NOMO-1 (cell line): Measurements from ENCODE around the gene CMSS1.

Experiments used
- DNase-seq, 2 experiments: peaks; one replicate each; lab custom pipeline; 2025; ENCODE audit not compliant: unreplicated experiment in 2 of 2; lab: John Stamatoyannopoulos, UW

Gene CMSS1

DNA sequence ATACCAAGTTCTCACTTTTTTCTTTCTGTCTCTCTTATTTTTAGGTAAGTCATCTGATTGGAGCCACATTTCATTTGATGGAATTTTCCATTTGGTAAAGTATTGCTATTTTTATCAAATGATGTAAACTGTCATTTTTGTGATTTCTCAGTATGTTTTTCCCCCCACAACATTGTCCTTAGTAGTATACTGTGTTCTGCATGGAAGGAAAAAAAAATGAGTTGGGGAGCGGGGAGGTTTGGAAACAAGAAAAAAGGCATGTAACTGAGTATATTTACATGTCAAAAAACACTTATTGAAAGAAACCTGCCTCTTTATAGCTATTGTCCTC, 192.4 kb downstream of the CMSS1 start:
- no peak for DNase-seq

DNA sequence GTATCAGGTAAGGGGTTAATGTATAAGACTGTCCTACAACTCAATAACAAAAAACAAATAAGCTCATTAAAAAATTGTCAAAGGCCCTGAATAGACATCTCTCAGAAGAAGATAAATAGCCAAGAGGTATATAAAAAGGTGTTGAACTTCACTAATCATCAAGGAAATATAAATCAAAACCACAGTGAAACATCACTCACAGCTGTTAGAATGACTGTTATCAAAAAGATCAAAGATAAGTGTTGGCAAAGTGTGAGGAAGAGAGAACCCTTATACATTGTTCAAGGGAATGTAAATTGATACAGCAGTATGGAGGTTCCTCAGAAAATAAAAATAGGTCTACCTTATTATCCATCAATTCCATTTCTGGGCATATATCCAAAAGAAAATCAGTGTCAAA, 201.1 kb downstream of the CMSS1 start:
- no peak for DNase-seq

DNA sequence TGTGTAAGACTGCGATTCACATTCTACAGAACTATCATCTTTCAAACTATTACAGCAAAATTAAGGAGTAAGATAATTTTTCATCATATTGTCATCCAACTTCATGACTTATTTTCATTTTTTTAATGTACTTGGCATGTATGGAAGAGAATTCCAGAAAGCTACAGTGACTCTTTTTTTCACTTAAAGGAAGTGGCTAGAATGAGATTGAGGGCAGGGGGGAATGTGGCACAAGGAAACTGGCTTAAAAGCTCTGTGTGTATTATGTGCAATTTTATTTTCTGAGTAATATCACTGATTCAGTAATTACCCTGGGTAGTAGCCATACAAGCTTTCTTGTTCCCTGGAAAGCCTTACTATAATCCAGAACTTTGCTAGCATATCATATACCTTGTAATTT, 202.1 kb downstream of the CMSS1 start:
- DNase-seq: no peak

DNA sequence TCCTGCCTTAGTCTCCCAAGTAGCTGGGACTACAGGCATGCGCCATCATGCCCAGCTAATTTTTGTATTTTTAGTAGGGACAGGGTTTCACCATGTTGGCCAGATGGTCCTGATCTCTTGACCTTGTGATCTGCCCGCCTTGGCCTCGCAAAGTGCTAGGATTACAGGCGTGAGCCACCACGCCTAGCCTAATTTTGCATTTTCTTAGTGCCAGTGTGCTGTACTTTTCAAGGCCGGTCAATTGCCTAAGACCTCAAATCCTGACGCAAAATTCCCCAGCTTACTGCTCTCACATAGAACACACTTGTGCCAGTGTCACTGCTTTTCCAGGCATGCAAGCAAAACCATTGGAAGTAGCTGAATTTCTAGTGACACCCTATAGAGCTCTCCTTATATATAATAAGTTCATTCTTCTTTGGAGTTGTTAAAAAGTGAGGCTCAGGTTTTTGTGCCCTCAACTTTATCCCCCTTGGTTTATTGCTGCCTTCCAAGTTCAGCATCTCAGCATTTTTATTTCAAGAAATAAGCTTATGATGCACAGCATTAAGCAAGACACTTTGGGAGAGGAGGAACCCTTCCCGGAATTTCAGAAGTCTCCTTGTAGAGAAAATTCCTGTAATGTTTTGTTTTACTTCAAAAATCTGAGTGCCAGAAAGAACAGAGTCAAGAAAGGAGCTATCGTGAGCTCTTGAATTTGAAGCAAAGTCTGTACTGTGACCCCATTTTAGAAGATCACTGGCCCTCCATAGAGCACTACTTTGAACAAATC, 203.4 kb downstream of the CMSS1 start:
- no peak for DNase-seq

DNA sequence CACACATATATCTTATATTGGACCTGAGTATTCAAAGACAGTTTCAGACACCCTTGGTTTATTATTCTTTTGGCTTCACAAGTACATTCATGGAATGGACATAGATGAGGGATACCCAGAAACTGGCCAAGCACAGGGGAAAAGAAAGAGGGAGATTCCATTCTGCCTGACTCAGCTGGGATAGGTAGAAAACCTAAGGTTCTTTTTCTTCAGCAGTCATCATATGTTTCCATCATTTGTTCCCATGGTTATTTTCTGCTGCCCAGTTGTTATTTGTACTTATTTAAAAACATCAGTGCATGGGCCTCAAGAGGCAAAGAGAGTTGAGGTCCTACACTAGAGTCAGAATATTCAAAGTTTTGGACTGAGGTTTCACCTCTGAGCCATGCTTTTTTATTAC, 204.8 kb downstream of the CMSS1 start:
- no peak for DNase-seq

DNA sequence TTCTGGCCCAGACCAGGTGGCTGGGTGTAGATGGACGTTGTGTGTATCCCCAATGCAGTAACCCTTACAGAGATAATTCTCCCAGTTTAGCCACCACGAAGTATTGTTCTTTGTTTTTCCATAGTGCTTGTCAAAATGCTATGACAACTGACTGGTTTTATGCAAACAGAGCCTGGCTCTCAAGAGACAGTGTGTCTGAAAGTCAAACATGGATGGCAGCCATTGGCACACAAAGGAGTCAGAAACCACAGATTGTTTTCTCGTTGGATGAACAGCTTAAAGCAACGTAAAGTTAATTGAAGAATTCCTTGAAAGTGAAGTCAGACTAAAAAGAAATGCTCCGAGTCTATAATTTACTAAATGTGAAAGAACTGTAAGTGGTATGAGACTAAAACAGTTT, 205.5 kb downstream of the CMSS1 start:
- DNase-seq: no peak

DNA sequence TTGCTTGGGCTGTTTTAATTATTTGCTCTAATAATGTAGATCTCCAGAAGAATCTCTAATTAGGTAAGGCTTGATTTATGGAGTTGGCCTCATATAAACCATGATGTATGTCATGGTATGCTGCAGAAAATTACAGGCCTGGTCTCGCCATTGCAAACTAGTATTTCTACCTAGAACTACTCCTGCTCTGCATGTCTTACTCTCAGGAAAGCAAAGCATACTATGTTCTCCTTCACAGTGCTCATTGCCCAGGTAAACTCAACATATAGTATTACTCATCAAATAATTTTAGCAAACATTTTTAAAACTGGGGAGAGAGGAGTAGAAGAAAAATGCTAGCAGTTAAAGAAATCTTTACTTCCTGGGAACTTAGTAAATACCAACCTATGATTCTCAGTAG, 205.9 kb downstream of the CMSS1 start:
- DNase-seq: no peak

DNA sequence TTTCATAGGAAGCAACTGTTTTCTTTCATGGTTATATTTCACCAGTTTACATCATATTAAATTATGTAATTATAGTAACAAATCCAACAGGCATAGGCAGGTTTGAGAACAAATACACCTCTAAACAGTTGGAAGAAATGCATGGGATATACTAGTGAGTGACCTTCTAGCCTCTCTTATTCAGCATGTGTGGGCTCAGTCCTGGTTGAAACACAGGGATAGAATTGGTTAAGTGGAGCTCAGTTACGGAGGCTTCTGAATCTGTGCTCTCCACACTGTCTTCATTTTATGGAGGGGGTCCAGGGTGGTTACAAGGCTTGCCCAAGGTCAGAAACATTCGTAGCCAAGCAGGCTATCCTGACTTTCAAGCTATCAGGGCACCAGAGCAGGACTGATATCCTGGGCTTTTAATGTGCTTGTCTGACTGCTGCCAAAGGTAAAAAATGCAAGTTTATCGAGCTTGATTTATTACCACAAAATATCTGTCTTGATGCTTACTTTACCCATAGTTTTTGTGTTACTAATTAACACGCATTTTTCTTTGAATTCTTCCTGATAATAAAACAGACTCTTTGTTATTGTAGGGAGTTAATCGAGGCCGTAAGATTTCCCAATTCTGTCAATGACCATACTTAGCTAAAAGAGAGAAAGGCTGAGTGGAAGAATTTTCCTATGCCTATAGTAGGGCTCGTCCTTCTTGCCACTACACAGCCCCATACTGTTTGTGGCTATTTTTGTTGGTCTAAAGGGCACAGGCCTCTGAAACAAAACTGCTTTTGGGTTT, 207.1 kb downstream of the CMSS1 start:
- no peak for DNase-seq

DNA sequence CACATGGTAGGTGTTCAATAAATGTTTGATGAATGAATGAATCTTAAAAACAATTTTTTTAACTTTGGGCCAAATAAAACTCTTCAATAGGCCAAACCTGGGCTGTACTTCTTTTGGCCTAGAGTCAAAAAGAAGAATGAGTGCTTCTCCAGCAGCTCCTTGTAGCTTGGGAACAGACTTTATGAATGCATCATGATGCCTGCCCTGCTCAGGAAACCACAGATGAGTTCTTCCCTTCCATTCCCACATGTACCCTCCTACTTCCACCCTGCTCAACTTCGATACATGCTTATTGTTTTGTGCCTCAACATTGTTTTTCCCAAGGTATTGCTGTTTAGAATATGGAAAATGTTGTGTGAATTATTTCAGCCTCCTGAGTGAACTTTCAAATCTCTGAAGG, 209.7 kb downstream of the CMSS1 start:
- DNase-seq: no peak

DNA sequence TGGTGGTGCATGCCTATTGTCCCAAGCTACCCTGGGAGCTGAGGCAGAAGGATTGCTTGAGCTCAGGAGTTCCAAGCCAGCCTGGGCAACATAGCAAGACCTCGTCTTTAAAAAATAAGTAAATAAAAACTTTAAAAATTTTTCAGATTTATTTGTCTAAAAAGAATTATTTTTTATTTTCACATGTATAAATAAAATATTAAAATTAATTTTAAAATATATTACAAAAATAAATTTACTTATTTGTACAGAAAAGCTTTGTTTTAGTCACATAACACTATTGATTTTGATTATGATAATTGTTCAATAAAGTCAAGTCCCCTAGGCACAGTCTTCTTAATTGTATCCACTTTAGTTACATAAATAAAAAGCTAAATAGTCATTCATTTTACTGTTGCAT, 211.4 kb downstream of the CMSS1 start:
- DNase-seq: no peak

DNA sequence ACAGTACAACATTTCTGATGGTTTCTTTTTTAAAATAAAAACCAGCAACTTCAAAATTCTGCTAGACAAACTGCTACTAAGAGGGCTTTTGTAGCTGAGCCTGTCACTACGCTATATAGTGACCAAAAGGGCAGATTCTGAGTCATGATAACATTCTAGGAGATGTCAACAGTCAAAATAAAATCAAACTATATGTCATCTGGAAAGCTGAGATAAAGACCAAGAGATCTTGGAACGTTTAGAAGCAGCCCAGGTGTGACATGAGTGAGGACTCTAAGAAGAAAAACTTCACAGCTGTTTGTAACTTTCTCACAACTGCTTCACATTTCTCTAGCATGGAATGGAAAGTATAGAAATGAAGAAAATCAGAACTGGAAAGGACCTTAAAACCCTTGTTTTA, 212.0 kb downstream of the CMSS1 start:
- no peak for DNase-seq

DNA sequence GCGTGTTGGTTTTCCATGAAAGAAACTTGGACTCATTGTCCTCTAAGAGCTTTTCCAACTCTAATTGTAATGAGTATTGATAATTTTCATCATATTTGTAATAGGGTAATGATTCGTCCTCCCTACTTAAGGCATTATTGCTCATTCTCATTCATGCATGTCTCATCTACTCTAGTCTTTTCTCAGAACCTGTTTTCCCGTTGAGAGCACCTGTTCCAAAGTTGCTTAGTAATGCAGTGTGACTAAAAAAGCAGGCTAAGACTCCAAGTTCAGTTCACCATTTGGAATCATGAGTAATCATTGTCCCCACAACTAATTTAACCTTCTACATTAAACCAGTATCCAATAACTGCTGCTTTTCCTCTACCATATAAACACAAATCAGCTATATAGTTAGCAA, 212.7 kb downstream of the CMSS1 start:
- no peak for DNase-seq

DNA sequence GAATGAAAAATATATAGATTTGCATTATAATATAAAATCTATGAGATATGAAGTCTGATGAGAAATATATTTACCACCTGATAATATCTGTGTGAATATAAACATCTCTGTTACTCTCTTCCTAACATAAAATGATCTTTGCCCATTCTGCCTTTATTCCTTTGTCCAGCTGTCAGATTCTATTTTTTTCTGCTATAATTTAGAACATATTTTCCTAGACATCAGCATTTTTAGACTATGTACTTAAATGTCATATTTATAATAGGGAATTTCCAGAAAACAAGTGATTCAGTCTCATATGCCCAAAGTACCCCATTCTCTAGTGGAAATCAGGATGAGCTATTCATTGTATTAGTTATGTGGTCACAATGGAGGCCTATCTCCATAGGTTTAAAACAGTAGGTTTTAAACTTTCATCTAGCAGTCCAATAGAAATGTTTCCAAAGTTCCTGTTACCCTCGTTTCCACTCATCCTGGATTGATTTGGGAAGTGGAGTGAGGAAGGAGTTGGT, 213.3 kb downstream of the CMSS1 start:
- DNase-seq: no peak

DNA sequence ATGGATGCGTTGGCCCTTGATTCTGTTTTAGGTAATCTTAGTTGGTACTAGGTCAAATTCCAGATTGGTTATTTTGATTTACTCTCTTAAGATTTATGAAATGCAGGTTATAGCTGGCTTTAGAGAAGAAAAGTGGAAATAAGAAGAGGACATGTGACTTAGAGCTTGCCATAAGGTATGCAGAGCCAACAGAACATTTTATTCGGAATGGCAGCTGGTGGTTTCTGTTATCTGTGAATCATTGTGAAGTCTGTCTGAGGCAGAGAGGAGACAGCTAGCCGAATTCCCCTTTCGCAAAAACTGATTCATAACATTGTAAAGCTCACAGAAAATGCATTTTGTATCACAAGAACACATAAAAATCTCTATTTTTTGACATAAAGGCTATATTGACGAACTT, 214.6 kb downstream of the CMSS1 start:
- no peak for DNase-seq

DNA sequence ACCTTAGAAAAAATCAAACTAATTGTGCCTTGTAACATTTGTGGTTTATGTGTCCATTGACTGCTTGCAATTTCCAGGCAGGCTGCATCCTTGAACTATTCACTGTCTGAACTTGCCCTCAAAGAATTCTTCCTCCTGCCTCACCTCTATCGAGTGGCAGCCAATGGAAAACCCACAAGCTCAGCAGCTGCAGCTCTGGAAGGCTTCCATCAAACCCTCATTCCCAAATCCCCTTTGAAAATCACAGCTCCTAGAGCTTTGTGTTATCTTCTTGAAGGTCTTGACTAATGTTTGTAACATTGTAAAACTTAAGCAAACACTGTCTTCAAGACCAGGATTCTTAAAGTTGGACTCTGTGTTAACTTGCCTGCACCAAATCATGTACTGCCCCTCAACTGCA, 215.5 kb downstream of the CMSS1 start:
- DNase-seq: no peak

DNA sequence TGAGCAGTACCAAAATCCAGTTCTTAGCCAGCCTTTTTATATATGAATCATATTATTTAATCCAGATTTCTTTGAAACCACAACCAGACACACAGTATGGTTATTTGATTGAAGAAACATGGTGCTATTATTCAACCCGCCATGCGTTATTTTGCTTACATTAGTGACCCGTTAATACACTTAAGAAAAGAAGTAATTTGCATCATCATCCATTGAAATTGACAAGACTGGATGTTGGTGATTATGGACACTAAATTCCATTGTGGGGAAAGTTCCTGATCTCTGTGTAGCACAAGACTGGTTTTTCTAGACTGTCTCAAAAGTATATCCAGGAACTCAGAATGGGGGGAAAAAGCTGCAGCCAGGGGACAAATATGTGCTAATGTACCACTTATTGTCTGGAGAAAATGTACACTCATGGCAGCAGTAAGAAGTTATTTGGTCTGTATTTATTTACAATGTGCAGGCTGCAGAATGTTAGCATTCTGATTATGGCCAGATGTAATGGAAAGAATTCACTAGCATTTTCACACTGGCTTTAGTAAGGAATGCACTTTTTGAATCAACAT, 216.3 kb downstream of the CMSS1 start:
- no peak for DNase-seq

DNA sequence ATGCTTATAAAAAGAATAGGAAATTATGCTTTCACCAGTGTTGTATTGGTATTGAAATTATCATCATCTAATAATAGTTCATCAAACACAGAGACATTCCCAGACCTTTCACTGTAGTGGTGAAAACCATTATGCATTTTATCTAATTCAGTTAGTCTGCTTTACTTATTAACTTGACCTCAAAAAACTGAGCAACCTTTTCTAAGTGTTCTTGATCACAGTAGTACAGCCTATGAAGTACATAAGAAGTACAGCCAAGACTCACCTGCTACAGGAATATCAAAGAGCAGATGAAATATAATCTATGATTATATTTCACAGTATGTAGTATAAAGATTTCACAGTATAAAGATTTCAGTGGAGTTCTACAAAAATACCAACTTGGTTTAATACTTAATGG, 221.4 kb downstream of the CMSS1 start:
- no peak for DNase-seq

DNA sequence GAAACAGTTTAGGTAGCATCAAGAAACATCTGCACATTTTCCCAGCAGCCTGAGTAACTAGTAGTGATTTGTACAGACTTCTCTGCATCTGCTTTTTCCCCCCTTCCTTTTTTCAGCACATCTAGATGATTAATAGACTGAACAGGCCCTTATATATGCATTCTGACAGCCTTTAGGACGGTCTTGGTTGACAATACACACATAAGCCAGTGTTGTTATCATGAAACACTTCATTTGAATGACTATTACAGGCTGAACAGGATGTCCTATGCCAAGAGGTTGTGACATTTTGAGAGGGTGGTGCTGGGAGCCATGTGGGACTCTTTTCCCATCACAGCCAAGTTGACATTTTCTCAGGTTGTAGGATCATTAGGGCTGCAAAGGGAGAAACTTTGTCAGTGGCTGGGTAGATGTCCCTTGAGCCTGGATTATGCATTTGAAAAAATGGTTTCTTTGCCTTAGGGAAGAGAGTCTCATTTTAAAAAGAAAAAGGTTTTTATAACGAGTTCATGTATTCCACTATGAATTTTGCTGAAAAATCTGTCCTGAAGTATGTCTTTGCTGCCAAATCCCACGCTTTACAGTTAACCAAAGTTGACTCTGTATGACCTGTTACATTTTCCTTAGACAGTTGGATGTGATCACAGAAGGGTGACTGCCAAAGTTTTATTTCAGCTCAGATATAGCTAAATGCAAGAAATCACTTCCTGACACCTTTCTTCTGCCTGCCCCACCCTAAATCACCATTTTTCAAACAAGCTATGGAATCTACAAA, 223.0 kb downstream of the CMSS1 start:
- no peak for DNase-seq

DNA sequence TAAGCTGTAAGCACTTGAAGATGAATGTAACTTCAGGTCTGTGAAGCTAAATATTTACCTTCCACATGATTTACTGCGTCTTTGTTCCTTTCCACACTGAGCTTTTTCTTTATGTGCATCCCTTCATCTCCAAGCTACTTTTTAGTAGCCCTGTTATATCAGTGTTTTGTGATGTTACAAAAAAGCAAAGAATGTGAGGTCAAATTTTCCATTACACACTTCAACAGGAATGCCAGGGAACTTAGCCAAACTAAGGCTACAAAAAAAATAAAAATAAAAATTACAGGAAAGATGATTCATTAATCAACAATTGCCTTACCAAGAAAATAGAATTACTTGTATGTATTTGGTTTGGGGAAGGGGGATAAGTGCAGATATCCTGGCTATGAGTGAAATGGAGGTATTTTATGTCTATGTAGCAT, 223.7 kb downstream of the CMSS1 start:
- DNase-seq: no peak

DNA sequence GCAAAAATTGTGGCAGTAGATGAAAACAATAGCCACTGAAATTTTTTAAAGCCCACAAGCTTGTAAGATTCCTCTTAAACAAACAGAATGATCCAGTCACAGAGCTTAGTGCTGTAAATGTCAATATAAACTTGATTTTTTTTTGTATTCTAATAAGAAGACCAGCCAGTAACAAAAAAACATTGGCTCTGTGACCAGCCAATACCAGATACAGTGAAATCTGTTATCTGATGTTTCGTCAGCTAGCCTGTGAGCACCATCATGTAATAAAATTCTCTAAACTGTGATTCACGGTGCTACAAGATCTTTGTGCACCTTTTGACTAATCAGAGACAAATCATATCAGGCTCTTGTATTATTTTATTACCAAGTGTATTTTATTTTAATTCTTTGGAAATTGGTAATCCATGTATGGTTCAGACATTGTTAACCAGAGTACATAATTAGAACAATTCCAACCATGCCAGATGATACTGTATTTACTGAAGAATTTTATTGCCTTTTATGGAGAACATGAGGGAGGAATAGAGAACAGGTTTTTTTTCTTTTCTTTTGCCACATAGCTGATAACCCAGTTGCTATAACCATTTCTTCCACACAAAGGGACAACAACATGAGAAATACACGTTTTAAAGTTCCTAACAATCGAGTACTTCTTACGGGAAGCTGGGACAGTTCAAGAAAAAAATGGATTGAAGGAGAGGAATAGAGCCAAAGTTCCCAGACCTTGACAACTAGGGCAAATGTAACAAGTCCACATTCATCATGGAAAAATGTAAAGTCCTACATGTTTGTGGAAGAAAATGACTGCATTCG, 224.7 kb downstream of the CMSS1 start:
- no peak for DNase-seq
